HEK293 (cell line): ENCODE measurements around the gene TMEM203.

Experiments
- CTCF ChIA-PET: fragments of 350-600 bp; formaldehyde crosslinking; extraction: SDS; loops from one replicate; lab custom pipeline; 2021; ENCODE audit warnings: antibody characterized with exemption; lab: Yijun Ruan, JAX
- POLR2A ChIA-PET: fragments of 300-600 bp; formaldehyde crosslinking; extraction: SDS; loops from one replicate; lab custom pipeline; 2020; ENCODE audit warnings: antibody characterized with exemption, inconsistent platforms; lab: Yijun Ruan, JAX
- H3K27ac ChIP-seq: fragments of 200-500 bp; sonication (Bioruptor generic); 2 replicates; pipeline ENCODE4 v1.5.1; 2014; ENCODE audit warnings: low read depth, low read length, control low read depth, inconsistent platforms; ENCODE audit errors: extremely low read depth
- H3K36me3 ChIP-seq, 2 experiments: fragments of 200-500 bp in 1 of 2; sonication (Bioruptor generic) in 1 of 2; 1 replicate in 1 of 2; 2 replicates in 1 of 2; pipeline ENCODE4 v1.5.1; 2014 to 2017; ENCODE audit warnings: inconsistent platforms in 2 of 2, low read length in 2 of 2; ENCODE audit not compliant: control insufficient read depth in 2 of 2, insufficient read depth in 1 of 2
- H3K4me1 ChIP-seq: fragments of 200-500 bp; sonication (Bioruptor generic); 2 replicates; pipeline ENCODE4 v1.5.1; 2014; ENCODE audit warnings: mild to moderate bottlenecking, low read length, inconsistent platforms; ENCODE audit not compliant: control insufficient read depth, insufficient read depth
- H3K4me3 ChIP-seq: 2 replicates; pipeline ENCODE4 v1.5.1; 2011; ENCODE audit warnings: low read depth, mild to moderate bottlenecking, control low read depth, low read length, moderate library complexity
- H3K9me3 ChIP-seq: fragments of 200-500 bp; sonication (Bioruptor generic); 2 replicates; pipeline ENCODE4 v1.5.1; 2014; ENCODE audit warnings: low read depth, low read length, inconsistent platforms; ENCODE audit not compliant: control insufficient read depth, insufficient read depth
- KLF8 ChIP-seq: fragments of 450-650 bp; formaldehyde crosslinking; IDR thresholded peaks from 2 replicates; pipeline ENCODE4 v1.5.1; 2016; ENCODE audit warnings: missing biosample characterization, missing genetic modification characterization
- RBAK ChIP-seq: fragments of 450-650 bp; formaldehyde crosslinking; IDR thresholded peaks from 2 replicates; pipeline ENCODE4 v1.5.1; 2016; ENCODE audit warnings: missing biosample characterization, missing genetic modification characterization
- REPIN1 ChIP-seq: fragments of 450-650 bp; formaldehyde crosslinking; IDR thresholded peaks from 2 replicates; pipeline ENCODE4 v1.5.1; 2017; ENCODE audit warnings: missing biosample characterization, missing genetic modification characterization, low read depth
- SP2 ChIP-seq: fragments of 450-650 bp; formaldehyde crosslinking; IDR thresholded peaks from 2 replicates; pipeline ENCODE4 v1.5.1; 2016; ENCODE audit warnings: missing biosample characterization, missing genetic modification characterization
- WT1 ChIP-seq: fragments of 450-650 bp; formaldehyde crosslinking; IDR thresholded peaks from 2 replicates; pipeline ENCODE4 v1.5.1; 2016; ENCODE audit warnings: missing biosample characterization, missing genetic modification characterization
- ZIC2 ChIP-seq: fragments of 450-650 bp; formaldehyde crosslinking; IDR thresholded peaks from 2 replicates; pipeline ENCODE4 v1.5.1; 2016; ENCODE audit warnings: missing biosample characterization, missing genetic modification characterization
- ZNF223 ChIP-seq: fragments of 450-650 bp; formaldehyde crosslinking; IDR thresholded peaks from 2 replicates; pipeline ENCODE4 v1.5.1; 2016; ENCODE audit warnings: missing biosample characterization, missing genetic modification characterization
- ZNF302 ChIP-seq: fragments of 450-650 bp; formaldehyde crosslinking; IDR thresholded peaks from 2 replicates; pipeline ENCODE4 v1.5.1; 2016; ENCODE audit warnings: missing biosample characterization, missing genetic modification characterization, low read depth
- ZNF335 ChIP-seq: fragments of 450-650 bp; formaldehyde crosslinking; conservative IDR thresholded peaks from 2 replicates; pipeline ENCODE4 v1.5.1; 2016; ENCODE audit warnings: missing biosample characterization, missing genetic modification characterization
- ZNF354C ChIP-seq: fragments of 450-650 bp; formaldehyde crosslinking; IDR thresholded peaks from 2 replicates; pipeline ENCODE4 v1.5.1; 2016; ENCODE audit warnings: missing biosample characterization, missing genetic modification characterization, low read depth, borderline replicate concordance
- ZNF366 ChIP-seq: fragments of 450-650 bp; formaldehyde crosslinking; conservative IDR thresholded peaks from 2 replicates; pipeline ENCODE4 v1.5.1; 2016; ENCODE audit warnings: missing biosample characterization, missing genetic modification characterization
- ZNF423 ChIP-seq: fragments of 450-650 bp; formaldehyde crosslinking; IDR thresholded peaks from 2 replicates; pipeline ENCODE4 v1.5.1; 2016; ENCODE audit warnings: missing biosample characterization, missing genetic modification characterization
- ZNF501 ChIP-seq: fragments of 450-650 bp; formaldehyde crosslinking; IDR thresholded peaks from 2 replicates; pipeline ENCODE4 v1.5.1; 2016; ENCODE audit warnings: missing biosample characterization, missing genetic modification characterization
- ZNF544 ChIP-seq: fragments of 450-650 bp; formaldehyde crosslinking; IDR thresholded peaks from 2 replicates; pipeline ENCODE4 v1.5.0; 2017; ENCODE audit warnings: missing biosample characterization, missing genetic modification characterization
- ZNF555 ChIP-seq: fragments of 450-650 bp; formaldehyde crosslinking; conservative IDR thresholded peaks from 2 replicates; pipeline ENCODE4 v1.5.1; 2017; ENCODE audit warnings: missing biosample characterization, mild to moderate bottlenecking, missing genetic modification characterization, inconsistent platforms
- ZNF560 ChIP-seq: fragments of 450-650 bp; formaldehyde crosslinking; IDR thresholded peaks from 2 replicates; pipeline ENCODE4 v1.5.1; 2017; ENCODE audit warnings: missing biosample characterization, missing genetic modification characterization, borderline replicate concordance
- ZNF561 ChIP-seq: fragments of 450-650 bp; IDR thresholded peaks from 2 replicates; pipeline ENCODE4 v1.5.1; 2018; ENCODE audit warnings: missing biosample characterization, missing genetic modification characterization, borderline replicate concordance
- ZNF600 ChIP-seq: fragments of 450-650 bp; formaldehyde crosslinking; IDR thresholded peaks from 2 replicates; pipeline ENCODE4 v1.5.1; 2016; ENCODE audit warnings: missing biosample characterization, missing genetic modification characterization
- ZNF707 ChIP-seq: fragments of 450-650 bp; formaldehyde crosslinking; IDR thresholded peaks from 2 replicates; pipeline ENCODE4 v1.5.1; 2016; ENCODE audit warnings: missing biosample characterization, missing genetic modification characterization
- TF ChIP-seq, protein P1 (sequence below): fragments of 450-650 bp; formaldehyde crosslinking; IDR thresholded peaks from 2 replicates; pipeline ENCODE4 v1.5.1; 2016; ENCODE audit warnings: missing biosample characterization, missing genetic modification characterization
- TF ChIP-seq, protein P2 (sequence below): fragments of 450-650 bp; formaldehyde crosslinking; IDR thresholded peaks from 2 replicates; pipeline ENCODE4 v1.5.1; 2016; ENCODE audit warnings: missing biosample characterization, missing genetic modification characterization
- TF ChIP-seq, protein P3 (sequence below): IDR thresholded peaks from 2 replicates; pipeline ENCODE4 v1.6.1; 2011; ENCODE audit warnings: mild to moderate bottlenecking, low read depth, low read length, borderline replicate concordance
- TF ChIP-seq, protein P4 (sequence below): fragments of 450-650 bp; formaldehyde crosslinking; IDR thresholded peaks from 2 replicates; pipeline ENCODE4 v1.5.1; 2016; ENCODE audit warnings: missing biosample characterization, missing genetic modification characterization, low read depth
- TF ChIP-seq, protein P5 (sequence below): fragments of 450-650 bp; IDR thresholded peaks from 2 replicates; pipeline ENCODE4 v1.5.1; 2018; ENCODE audit warnings: missing biosample characterization, missing genetic modification characterization
- TF ChIP-seq, protein P6 (sequence below): fragments of 450-650 bp; IDR thresholded peaks from 2 replicates; pipeline ENCODE4 v1.5.1; 2018; ENCODE audit warnings: missing biosample characterization, mild to moderate bottlenecking, missing genetic modification characterization

Gene TMEM203

DNA sequence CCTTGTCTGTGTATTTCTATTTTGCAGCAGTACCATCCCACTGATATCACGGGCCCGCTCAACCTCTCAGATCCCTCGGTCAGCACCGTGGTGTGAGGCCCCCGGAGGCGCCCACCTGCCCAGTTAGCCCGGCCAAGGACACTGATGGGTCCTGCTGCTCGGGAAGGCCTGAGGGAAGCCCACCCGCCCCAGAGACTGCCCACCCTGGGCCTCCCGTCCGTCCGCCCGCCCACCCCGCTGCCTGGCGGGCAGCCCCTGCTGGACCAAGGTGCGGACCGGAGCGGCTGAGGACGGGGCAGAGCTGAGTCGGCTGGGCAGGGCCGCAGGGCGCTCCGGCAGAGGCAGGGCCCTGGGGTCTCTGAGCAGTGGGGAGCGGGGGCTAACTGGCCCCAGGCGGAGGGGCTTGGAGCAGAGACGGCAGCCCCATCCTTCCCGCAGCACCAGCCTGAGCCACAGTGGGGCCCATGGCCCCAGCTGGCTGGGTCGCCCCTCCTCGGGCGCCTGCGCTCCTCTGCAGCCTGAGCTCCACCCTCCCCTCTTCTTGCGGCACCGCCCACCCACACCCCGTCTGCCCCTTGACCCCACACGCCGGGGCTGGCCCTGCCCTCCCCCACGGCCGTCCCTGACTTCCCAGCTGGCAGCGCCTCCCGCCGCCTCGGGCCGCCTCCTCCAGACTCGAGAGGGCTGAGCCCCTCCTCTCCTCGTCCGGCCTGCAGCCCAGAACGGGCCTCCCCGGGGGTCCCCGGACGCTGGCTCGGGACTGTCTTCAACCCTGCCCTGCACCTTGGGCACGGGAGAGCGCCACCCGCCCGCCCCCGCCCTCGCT lies 37.5 kb downstream of the TMEM203 start (continued):
- TF ChIP-seq, protein P1, sequence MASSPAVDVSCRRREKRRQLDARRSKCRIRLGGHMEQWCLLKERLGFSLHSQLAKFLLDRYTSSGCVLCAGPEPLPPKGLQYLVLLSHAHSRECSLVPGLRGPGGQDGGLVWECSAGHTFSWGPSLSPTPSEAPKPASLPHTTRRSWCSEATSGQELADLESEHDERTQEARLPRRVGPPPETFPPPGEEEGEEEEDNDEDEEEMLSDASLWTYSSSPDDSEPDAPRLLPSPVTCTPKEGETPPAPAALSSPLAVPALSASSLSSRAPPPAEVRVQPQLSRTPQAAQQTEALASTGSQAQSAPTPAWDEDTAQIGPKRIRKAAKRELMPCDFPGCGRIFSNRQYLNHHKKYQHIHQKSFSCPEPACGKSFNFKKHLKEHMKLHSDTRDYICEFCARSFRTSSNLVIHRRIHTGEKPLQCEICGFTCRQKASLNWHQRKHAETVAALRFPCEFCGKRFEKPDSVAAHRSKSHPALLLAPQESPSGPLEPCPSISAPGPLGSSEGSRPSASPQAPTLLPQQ (tag by site-specific recombination), result peak; percentile 91
- TF ChIP-seq ZIC2 (tag by site-specific recombination), result peak; percentile 76
- 0 out of 2 replicates have a peak, but pooled peaks have one; percentile 37 for TF ChIP-seq KLF8
- TF ChIP-seq RBAK (tag by site-specific recombination), result no peak
- no peak for TF ChIP-seq REPIN1 (tag by site-specific recombination)
- no peak for TF ChIP-seq ZNF302
- TF ChIP-seq ZNF501 (tag by site-specific recombination), result no peak
- TF ChIP-seq ZNF707 (tag by site-specific recombination), result no peak
- TF ChIP-seq, protein P2, sequence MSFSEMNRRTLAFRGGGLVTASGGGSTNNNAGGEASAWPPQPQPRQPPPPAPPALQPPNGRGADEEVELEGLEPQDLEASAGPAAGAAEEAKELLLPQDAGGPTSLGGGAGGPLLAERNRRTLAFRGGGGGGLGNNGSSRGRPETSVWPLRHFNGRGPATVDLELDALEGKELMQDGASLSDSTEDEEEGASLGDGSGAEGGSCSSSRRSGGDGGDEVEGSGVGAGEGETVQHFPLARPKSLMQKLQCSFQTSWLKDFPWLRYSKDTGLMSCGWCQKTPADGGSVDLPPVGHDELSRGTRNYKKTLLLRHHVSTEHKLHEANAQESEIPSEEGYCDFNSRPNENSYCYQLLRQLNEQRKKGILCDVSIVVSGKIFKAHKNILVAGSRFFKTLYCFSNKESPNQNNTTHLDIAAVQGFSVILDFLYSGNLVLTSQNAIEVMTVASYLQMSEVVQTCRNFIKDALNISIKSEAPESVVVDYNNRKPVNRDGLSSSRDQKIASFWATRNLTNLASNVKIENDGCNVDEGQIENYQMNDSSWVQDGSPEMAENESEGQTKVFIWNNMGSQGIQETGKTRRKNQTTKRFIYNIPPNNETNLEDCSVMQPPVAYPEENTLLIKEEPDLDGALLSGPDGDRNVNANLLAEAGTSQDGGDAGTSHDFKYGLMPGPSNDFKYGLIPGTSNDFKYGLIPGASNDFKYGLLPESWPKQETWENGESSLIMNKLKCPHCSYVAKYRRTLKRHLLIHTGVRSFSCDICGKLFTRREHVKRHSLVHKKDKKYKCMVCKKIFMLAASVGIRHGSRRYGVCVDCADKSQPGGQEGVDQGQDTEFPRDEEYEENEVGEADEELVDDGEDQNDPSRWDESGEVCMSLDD (tag by site-specific recombination), result 0 out of 2 replicates have a peak, but pooled peaks have one; percentile 25
- TF ChIP-seq, protein P3, sequence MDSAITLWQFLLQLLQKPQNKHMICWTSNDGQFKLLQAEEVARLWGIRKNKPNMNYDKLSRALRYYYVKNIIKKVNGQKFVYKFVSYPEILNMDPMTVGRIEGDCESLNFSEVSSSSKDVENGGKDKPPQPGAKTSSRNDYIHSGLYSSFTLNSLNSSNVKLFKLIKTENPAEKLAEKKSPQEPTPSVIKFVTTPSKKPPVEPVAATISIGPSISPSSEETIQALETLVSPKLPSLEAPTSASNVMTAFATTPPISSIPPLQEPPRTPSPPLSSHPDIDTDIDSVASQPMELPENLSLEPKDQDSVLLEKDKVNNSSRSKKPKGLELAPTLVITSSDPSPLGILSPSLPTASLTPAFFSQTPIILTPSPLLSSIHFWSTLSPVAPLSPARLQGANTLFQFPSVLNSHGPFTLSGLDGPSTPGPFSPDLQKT, result no peak
- TF ChIP-seq ZNF354C, result no peak
- TF ChIP-seq, protein P4, sequence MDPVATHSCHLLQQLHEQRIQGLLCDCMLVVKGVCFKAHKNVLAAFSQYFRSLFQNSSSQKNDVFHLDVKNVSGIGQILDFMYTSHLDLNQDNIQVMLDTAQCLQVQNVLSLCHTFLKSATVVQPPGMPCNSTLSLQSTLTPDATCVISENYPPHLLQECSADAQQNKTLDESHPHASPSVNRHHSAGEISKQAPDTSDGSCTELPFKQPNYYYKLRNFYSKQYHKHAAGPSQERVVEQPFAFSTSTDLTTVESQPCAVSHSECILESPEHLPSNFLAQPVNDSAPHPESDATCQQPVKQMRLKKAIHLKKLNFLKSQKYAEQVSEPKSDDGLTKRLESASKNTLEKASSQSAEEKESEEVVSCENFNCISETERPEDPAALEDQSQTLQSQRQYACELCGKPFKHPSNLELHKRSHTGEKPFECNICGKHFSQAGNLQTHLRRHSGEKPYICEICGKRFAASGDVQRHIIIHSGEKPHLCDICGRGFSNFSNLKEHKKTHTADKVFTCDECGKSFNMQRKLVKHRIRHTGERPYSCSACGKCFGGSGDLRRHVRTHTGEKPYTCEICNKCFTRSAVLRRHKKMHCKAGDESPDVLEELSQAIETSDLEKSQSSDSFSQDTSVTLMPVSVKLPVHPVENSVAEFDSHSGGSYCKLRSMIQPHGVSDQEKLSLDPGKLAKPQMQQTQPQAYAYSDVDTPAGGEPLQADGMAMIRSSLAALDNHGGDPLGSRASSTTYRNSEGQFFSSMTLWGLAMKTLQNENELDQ, result no peak
- TF ChIP-seq SP2 (tag by site-specific recombination), result peak; percentile 76
- peak; percentile 61 for TF ChIP-seq ZNF335 (tag by site-specific recombination)
- TF ChIP-seq ZNF600 (tag by site-specific recombination), result peak; percentile 51; the same call in 1 of the 2 replicates

DNA sequence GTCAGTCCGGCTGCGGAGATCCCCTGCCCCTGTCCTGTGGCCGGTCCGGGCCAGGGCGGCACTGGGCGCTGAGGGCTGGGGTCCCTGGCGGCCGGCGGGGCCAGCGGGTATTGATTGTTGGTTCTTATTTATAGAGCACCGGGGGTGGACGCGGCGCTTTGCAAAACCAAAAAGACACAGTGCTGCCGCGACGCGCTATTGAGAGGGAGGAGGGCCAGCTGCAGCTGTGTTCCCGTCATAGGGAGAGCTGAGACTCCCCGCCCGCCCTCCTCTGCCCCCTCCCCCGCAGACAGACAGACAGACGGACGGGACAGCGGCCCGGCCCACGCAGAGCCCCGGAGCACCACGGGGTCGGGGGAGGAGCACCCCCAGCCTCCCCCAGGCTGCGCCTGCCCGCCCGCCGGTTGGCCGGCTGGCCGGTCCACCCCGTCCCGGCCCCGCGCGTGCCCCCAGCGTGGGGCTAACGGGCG lies 38.1 kb downstream of the TMEM203 start:
- H3K27ac ChIP-seq, result no peak overlapping the region
- no peaks in the 10 kb centered on the region for H3K36me3 ChIP-seq
- no peaks in the 10 kb centered on the region; the same call in 1 of the 2 replicates for H3K4me1 ChIP-seq
- H3K4me3 ChIP-seq, result no peak overlapping the region
- ChIA-PET CTCF (interaction anchor here (1.1 kb wide), 1 partner anchor 9 kb away, joined by 3 read pairs; no protein-coding TSS in a partner anchor), POLR2A (interaction anchor here (0.6 to 3.4 kb wide), 8 partner anchors 9 to 73 kb away, joined by 4 to 40 read pairs (median 6); partner anchors contain the start of genes ANAPC2 and SSNA1)
- H3K9me3 ChIP-seq, result no peaks in the 10 kb centered on the region
- TF ChIP-seq ZNF423 (tag by site-specific recombination) (no peak), ZNF544 (no peak), ZNF561 (tag by site-specific recombination) (no peak), ZNF366 (tag by site-specific recombination) (no peak), ZNF560 (tag by site-specific recombination) (no peak), RBAK (tag by site-specific recombination) (no peak), ZNF555 (tag by site-specific recombination) (no peak), WT1 (tag by site-specific recombination) (no peak), ZNF223 (tag by site-specific recombination) (no peak), REPIN1 (tag by site-specific recombination) (no peak)
- TF ChIP-seq, protein P5, sequence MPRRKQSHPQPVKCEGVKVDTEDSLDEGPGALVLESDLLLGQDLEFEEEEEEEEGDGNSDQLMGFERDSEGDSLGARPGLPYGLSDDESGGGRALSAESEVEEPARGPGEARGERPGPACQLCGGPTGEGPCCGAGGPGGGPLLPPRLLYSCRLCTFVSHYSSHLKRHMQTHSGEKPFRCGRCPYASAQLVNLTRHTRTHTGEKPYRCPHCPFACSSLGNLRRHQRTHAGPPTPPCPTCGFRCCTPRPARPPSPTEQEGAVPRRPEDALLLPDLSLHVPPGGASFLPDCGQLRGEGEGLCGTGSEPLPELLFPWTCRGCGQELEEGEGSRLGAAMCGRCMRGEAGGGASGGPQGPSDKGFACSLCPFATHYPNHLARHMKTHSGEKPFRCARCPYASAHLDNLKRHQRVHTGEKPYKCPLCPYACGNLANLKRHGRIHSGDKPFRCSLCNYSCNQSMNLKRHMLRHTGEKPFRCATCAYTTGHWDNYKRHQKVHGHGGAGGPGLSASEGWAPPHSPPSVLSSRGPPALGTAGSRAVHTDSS (tag by site-specific recombination), result no peak
- TF ChIP-seq, protein P6, sequence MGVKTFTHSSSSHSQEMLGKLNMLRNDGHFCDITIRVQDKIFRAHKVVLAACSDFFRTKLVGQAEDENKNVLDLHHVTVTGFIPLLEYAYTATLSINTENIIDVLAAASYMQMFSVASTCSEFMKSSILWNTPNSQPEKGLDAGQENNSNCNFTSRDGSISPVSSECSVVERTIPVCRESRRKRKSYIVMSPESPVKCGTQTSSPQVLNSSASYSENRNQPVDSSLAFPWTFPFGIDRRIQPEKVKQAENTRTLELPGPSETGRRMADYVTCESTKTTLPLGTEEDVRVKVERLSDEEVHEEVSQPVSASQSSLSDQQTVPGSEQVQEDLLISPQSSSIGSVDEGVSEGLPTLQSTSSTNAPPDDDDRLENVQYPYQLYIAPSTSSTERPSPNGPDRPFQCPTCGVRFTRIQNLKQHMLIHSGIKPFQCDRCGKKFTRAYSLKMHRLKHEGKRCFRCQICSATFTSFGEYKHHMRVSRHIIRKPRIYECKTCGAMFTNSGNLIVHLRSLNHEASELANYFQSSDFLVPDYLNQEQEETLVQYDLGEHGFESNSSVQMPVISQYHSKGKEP (tag by site-specific recombination), result no peak
